T47D (cell line): ENCODE data around the gene HSD17B3.

Source experiments
- DNase-seq, 2 experiments: peaks; one replicate each; pipeline versions ENCODE4 v3.0.0 to v3.0.0-alpha.2; 2011 to 2012; ENCODE audit warnings: low read depth in 1 of 2, low spot score in 1 of 2
- JUND ChIP-seq: IDR thresholded peaks from 2 replicates; pipeline ENCODE4 v1.6.1; 2012; ENCODE audit warnings: low read depth
- in situ Hi-C: cut with HindIII; loops from 2 replicates; pipeline ENCODE4 v1.10.0; 2016; ENCODE audit warnings: low sequenced_read_pairs, low pct_unique_long_range_greater_than_20kb

Gene HSD17B3

GRCh38 chr9:96217294-96217707 is 84.7 kb downstream of the HSD17B3 start:
- DNase-seq: no peak
- in situ Hi-C loops: no loop called here
- TF ChIP-seq JUND: no peak

GRCh38 chr9:96216583-96216982 is 85.4 kb downstream of the HSD17B3 start:
- no peak for TF ChIP-seq JUND
- DNase-seq: no peak
- in situ Hi-C loops: no loop called here

- in situ Hi-C loops: no loop called here
- TF ChIP-seq JUND: no peak
- no peak for DNase-seq
Observed at GRCh38 chr9:96215841-96216240, 86.1 kb downstream of the HSD17B3 start.

GRCh38 chr9:96214635-96215034 is 87.3 kb downstream of the HSD17B3 start:
- in situ Hi-C loops: no loop called here
- DNase-seq: no peak
- TF ChIP-seq JUND: no peak

GRCh38 chr9:96209407-96210271 is 92.3 kb downstream of the HSD17B3 start:
- no peak for TF ChIP-seq JUND
- in situ Hi-C loops: no loop called here
- no peak for DNase-seq

- in situ Hi-C loops: no loop called here
- no peak for DNase-seq
- TF ChIP-seq JUND: no peak
Observed at GRCh38 chr9:96206156-96206751, 95.7 kb downstream of the HSD17B3 start.

GRCh38 chr9:96204853-96205252 is 97.1 kb downstream of the HSD17B3 start:
- in situ Hi-C loops: no loop called here
- no peak for TF ChIP-seq JUND
- no peak for DNase-seq

- no peak for TF ChIP-seq JUND
- in situ Hi-C loops: no loop called here
Observed at GRCh38 chr9:96203867-96204501, 98.0 kb downstream of the HSD17B3 start.

GRCh38 chr9:96202971-96203780 is 98.8 kb downstream of the HSD17B3 start:
- DNase-seq: no peak
- in situ Hi-C loops: no loop called here
- TF ChIP-seq JUND: no peak

More at GRCh38 chr9:96203867-96204501, 98.0 kb downstream of the HSD17B3 start:
- no peak for DNase-seq

GRCh38 chr9:96201140-96201539 is 100.8 kb downstream of the HSD17B3 start:
- TF ChIP-seq JUND: no peak
- in situ Hi-C loops: no loop called here
- DNase-seq: no peak

GRCh38 chr9:96199006-96199405 is 103.0 kb downstream of the HSD17B3 start:
- TF ChIP-seq JUND: no peak
- no peak for DNase-seq
- in situ Hi-C loops: no loop called here

- in situ Hi-C loops: no loop called here
- DNase-seq: no peak
- TF ChIP-seq JUND: no peak
Observed at GRCh38 chr9:96195541-96195940, 106.4 kb downstream of the HSD17B3 start.
